BE2C (cell line): ENCODE results near the gene MAEA.

Experiments used
- DNase-seq: peaks from one replicate; pipeline ENCODE4 v3.0.0-alpha.2; 2020
- H3K27me3 ChIP-seq: fragments of 250-450 bp; sonication (Bioruptor Pico); 2 replicates; pipeline ENCODE4 v1.5.1; 2020; ENCODE audit warnings: mild to moderate bottlenecking
- H3K36me3 ChIP-seq: fragments of 250-450 bp; sonication (Bioruptor Pico); 2 replicates; pipeline ENCODE4 v1.5.1; 2020; ENCODE audit warnings: mild to moderate bottlenecking
- H3K4me1 ChIP-seq: fragments of 250-450 bp; sonication (Bioruptor Pico); 2 replicates; pipeline ENCODE4 v1.5.1; 2020
- H3K4me3 ChIP-seq: 2 replicates; pipeline ENCODE4 v1.5.1; 2011; ENCODE audit warnings: low read depth, low read length
- H3K9me3 ChIP-seq: fragments of 250-450 bp; sonication (Bioruptor Pico); 2 replicates; pipeline ENCODE4 v1.5.1; 2020
- TF ChIP-seq, protein P1 (sequence below): IDR thresholded peaks from 2 replicates; pipeline ENCODE4 v1.5.1; 2012; ENCODE audit warnings: mild to moderate bottlenecking, low read depth, low read length

The MAEA gene

DNA sequence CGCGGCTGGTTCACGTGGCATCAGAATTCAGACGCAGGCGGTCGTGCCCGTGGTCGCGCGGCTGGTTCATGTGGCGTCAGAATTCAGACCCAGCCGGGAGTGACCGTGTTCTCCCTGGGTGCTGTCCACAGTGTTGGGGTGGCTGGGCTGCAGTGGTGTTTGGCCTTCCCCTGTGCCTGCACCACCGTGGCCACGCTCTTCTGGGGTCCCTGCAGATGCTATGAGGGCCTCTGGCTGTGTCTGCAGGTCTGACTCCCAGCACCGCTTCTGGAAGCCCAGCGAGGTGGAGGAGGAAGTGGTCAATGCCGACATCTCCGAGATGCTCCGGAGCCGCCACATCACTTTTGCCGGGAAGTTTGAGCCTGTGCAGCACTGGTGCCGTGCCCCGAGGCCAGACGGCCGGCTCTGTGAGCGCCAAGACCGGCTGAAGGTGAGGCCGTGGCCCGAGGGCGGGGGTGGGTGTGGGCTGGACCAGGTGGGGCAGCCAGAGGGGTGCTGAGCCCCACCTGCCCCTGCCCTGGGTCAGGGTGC, 90.2 kb downstream of the MAEA start:
- H3K4me3 ChIP-seq, result no peak overlapping the region
- no peaks in the 10 kb centered on the region for H3K27me3 ChIP-seq
- no peaks in the 10 kb centered on the region for H3K9me3 ChIP-seq
- TF ChIP-seq, protein P1, sequence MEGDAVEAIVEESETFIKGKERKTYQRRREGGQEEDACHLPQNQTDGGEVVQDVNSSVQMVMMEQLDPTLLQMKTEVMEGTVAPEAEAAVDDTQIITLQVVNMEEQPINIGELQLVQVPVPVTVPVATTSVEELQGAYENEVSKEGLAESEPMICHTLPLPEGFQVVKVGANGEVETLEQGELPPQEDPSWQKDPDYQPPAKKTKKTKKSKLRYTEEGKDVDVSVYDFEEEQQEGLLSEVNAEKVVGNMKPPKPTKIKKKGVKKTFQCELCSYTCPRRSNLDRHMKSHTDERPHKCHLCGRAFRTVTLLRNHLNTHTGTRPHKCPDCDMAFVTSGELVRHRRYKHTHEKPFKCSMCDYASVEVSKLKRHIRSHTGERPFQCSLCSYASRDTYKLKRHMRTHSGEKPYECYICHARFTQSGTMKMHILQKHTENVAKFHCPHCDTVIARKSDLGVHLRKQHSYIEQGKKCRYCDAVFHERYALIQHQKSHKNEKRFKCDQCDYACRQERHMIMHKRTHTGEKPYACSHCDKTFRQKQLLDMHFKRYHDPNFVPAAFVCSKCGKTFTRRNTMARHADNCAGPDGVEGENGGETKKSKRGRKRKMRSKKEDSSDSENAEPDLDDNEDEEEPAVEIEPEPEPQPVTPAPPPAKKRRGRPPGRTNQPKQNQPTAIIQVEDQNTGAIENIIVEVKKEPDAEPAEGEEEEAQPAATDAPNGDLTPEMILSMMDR, result no peak
- peak; percentile 4 for DNase-seq
- H3K4me1 ChIP-seq, result no peaks in the 10 kb centered on the region
- no peaks in the 10 kb centered on the region for H3K36me3 ChIP-seq

DNA sequence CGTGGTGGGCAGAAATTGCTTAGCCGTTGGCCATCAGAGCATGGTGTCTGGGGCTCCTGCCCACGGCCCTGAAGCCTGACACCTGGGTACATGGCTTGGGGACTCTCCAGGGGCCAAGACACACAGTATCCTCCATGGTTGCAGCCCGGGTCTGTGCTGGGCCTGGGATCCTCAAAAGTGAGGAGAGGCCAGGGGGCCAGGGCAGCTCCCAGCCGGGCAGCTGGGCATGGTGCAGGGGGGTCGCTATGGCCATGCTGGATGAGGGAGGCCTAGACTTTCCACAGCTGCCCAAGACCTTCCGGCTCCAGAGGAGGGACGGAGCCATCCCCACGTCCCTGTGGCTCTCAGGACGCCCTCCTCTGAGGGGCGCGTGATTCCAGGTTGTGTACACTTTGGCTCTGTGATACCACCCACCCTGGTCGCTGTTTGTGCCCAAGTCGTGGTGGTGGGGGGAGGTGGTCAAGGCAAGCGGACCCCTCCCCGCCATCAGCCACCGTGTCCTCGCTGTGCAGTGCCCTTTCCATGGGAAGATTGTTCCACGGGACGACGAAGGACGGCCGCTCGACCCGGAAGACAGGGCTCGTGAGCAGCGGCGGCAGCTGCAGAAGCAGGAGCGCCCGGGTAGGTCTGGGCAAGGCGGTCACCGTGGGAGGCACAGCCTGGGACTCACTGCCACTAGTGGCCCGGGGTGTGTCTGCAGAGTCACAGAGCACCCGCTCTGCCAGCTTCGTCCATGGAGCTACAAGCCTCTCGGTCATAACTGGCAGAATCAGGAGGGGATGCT, 90.9 kb downstream of the MAEA start:
- Histone ChIP-seq H3K4me3 (no peak overlapping the region), H3K36me3 (no peaks in the 10 kb centered on the region), H3K9me3 (no peaks in the 10 kb centered on the region), H3K27me3 (no peaks in the 10 kb centered on the region), H3K4me1 (no peaks in the 10 kb centered on the region)
- DNase-seq, result peak; percentile 3
- TF ChIP-seq, protein P1, result no peak

DNA sequence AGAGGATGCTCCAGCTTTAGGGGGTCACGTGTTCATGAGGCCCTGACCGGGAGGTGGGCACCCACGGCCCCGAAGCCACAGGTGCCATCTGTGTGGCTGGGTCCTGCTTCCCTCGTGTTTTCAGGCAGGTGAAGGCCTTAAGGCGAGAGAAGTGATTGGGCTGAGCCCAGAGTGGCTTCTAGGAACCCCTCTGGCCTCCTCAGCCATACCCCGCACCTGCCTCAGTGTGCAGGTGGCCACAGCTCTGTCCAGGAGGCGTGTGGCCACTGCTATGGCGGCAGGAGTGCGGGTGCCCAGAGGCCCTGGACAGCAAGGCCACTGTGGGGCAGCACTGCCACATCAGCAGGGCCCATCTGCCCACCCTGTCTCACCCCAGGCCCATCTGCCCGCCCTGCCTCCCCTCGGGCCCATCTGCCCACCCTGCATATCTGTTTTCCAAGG, 91.5 kb downstream of the MAEA start:
- peak; percentile 9 for DNase-seq

DNA sequence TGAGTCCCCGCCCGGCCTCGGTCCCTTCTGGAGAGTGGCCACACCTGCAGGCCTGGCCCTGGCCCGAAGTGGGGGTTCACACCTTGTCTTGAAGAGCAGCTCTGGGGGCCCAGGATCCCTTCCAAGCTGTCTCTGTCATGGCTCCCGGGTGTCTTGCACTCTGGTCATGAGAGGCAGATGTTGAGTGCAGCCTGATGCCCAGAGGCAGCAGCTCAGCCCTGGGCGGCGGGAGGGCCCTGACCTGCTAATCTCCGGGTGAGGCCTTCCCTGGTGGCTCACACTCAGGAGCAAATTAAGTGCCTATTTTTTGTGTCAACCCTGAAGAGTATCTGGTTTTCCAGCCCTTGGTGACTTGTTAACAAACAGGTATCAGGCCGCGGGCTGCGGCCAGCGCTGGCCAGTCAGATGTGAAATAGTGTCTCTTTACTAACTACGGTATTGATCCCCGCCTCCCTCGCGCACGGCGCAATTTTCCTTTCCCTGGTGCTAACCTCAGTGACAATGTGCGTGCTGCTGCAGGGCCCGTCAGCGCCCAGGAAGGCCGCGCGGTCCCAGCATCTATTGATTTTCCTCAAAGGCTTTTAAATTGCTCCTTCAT, 92.4 kb downstream of the MAEA start:
- H3K4me3 ChIP-seq, result no peak overlapping the region
- H3K4me1 ChIP-seq, result no peaks in the 10 kb centered on the region
- no peaks in the 10 kb centered on the region for H3K36me3 ChIP-seq
- peak; percentile 5 for DNase-seq
- TF ChIP-seq, protein P1, result no peak
- H3K9me3 ChIP-seq, result no peaks in the 10 kb centered on the region
- no peaks in the 10 kb centered on the region for H3K27me3 ChIP-seq

More for the DNA sequence above, 91.5 kb downstream of the MAEA start:
- no peaks in the 10 kb centered on the region for H3K36me3 ChIP-seq
- H3K27me3 ChIP-seq, result no peaks in the 10 kb centered on the region
- H3K9me3 ChIP-seq, result no peaks in the 10 kb centered on the region
- H3K4me1 ChIP-seq, result no peaks in the 10 kb centered on the region
- no peak overlapping the region for H3K4me3 ChIP-seq
- TF ChIP-seq, protein P1, result no peak

DNA sequence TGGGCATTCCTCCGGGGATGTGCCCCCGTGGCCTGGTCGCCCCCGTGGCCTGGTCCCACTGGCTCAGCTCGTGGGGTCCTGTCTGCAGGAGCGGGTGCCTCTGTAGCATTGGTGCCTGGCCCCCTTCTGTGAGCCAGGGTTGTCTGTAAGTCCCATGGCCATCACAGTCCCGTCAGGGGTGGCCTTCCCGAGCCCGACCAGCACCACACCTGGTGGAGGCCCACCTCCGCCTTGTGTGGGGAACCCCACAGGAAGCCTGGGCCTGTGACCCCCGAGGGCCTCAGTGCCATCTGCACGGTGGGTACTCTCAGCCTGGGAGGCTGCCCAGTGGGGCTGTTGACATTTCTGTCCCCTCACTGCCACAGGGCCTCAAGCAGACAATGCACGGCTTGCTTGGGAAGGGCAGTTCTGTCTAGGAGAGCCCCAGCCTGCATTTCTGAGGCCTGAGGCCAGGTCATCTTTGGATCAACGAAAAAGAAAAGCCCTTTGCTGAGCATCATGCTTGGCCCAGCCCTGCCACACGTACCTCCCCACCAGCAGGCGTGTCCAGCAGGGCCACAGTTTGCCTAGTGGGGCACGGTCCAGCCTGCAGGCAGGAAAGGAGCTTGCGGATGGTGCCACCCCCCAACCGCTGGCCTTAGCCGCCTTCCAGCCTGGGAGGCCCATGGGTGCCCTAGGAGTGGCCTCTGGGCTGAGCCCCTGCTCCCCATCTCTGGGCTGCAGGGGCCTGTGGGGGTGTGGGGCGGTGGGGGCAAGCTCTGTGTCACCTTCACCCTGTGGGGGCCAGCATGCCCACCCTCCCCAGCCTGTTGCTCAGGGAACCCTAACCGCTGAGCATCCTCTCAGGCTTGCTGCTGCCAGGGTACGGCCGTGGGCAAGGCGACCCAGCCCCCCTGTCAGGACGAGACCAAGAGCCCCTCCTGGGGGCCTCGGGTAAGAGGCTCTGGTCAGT, 93.4 kb downstream of the MAEA start:
- Histone ChIP-seq H3K36me3 (no peaks in the 10 kb centered on the region), H3K27me3 (no peaks in the 10 kb centered on the region), H3K4me3 (no peak overlapping the region), H3K9me3 (no peaks in the 10 kb centered on the region), H3K4me1 (no peaks in the 10 kb centered on the region)
- peak; percentile 7 for DNase-seq
- TF ChIP-seq, protein P1, result no peak
